Middle frontal gyrus (tissue), 1 donor: ENCODE measurements around the gene TSPAN4.

ENCODE experiments used
- DNase-seq: peaks from one replicate; pipeline ENCODE4 v3.0.0-alpha.2; 2015; ENCODE audit warnings: low spot score; ENCODE audit errors: extremely low spot score

Gene TSPAN4

GRCh38 chr11:842370-843002 lies at the start of gene TSPAN4, which contains the start of gene POLR2L:
TSS of gene TSPAN4 (plus strand) at chr11:842852. CDS start at chr11:850305, 7,453 bp downstream.
TSS of gene POLR2L (minus strand) at chr11:842529. CDS start at chr11:842508, 21 bp downstream.
- DNase-seq = peak; percentile 69

GRCh38 chr11:792873-793272 lies 49.8 kb upstream of the TSPAN4 start:
- no peak for DNase-seq

GRCh38 chr11:793556-793955 lies 49.1 kb upstream of the TSPAN4 start:
- no peak for DNase-seq

GRCh38 chr11:794013-794765 lies 48.5 kb upstream of the TSPAN4 start:
- no peak for DNase-seq

GRCh38 chr11:794766-795633 lies 47.7 kb upstream of the TSPAN4 start:
- DNase-seq = no peak

GRCh38 chr11:795634-796564 lies 46.8 kb upstream of the TSPAN4 start:
- no peak for DNase-seq

- no peak for DNase-seq
These were observed 45.9 kb upstream of the TSPAN4 start for GRCh38 chr11:796565-797295.

GRCh38 chr11:797296-798092 lies 45.2 kb upstream of the TSPAN4 start:
- peak; percentile 22 for DNase-seq

- peak; percentile 72 for DNase-seq
These were observed 44.4 kb upstream of the TSPAN4 start, which contains the start of gene SLC25A22 for GRCh38 chr11:798093-798713. TSS of gene SLC25A22 (minus strand) at chr11:798281. CDS start at chr11:795006, 3,275 bp downstream.

GRCh38 chr11:799641-800316 lies 42.9 kb upstream of the TSPAN4 start:
- no peak for DNase-seq

GRCh38 chr11:800473-800872 lies 42.2 kb upstream of the TSPAN4 start:
- DNase-seq = no peak

- no peak for DNase-seq
These were observed 41.4 kb upstream of the TSPAN4 start for GRCh38 chr11:801097-801780.

- DNase-seq = no peak
These were observed 40.5 kb upstream of the TSPAN4 start for GRCh38 chr11:802018-802617.

- DNase-seq = no peak
These were observed 39.8 kb upstream of the TSPAN4 start for GRCh38 chr11:802693-803466.

- no peak for DNase-seq
These were observed 39.2 kb upstream of the TSPAN4 start for GRCh38 chr11:803467-803742.

- no peak for DNase-seq
These were observed 38.7 kb upstream of the TSPAN4 start for GRCh38 chr11:803770-804598.
